ENCODE results near the gene SEMA4D. TPM values are rescaled to one million over a fixed set of nuclear protein-coding genes. Genes with fewer than 3 reads are reported as not detected.

The SEMA4D gene
- total RNA-seq, 1 experiment from 2014 or later, result 4.5 TPM

DNA sequence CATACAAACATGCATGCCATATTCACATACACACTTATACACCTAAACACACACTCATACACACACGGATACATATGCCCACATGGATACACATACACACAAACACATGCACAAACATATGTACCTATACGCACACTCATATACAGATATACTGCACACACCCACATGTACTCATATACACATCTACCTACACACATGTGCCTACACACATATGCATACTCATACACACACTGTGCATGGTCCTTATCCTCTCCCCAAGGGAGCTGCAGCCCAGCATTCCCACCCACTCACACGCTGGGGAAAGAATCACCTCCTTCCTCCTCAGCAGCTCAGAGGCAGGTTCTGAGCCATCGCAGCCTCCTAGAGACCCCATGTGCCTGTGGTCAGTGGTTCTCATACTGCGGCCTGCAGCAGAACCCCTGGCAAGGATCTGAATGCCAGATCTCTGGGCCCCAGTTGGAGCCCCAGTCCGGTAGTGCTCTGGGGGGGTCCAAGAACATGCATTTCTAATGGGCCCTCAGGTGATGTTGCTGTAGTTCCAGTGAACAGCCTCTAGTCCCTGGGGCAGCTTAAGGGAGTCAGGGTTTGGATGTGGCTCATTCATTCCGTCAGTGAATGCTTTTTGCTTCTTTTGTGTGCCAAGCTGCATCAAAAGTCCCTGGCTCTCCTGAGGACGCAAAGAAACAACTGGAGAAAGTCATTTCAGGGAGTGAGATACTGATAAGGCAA, 39.0 kb downstream of the SEMA4D start:
- in situ Hi-C loops (cut with HindIII; ENCODE audit: low pct_unique_long_range_greater_than_20kb, low sequenced_read_pairs), result no loop called here
- DNase-seq (ENCODE audit: low read depth), result no peak

DNA sequence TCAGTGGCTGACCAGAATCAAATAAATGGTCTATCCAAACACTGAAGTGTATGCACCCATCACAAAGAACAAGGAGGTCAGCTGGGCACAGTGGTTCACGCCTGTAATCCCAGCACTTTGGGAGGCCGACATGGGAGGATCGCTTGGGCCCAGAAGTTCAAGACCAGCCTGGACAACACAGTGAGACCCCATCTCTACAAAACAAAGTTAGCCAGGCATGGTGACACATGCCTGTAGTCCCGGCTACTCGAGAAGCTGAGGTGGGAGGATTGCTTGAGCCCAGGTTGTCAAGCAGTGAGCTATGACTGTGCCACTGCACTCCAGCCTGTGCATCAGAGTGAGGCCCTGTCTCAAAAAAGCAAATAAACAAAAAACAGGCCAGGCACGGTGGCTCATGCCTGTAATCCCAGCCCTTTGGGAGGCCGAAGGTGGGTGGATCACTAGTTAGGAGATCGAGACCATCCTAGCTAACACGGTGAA, 40.5 kb downstream of the SEMA4D start:
- DNase-seq (ENCODE audit: low read depth), result peak; percentile 50
- in situ Hi-C loops (cut with HindIII; ENCODE audit: low pct_unique_long_range_greater_than_20kb, low sequenced_read_pairs), result no loop called here

DNA sequence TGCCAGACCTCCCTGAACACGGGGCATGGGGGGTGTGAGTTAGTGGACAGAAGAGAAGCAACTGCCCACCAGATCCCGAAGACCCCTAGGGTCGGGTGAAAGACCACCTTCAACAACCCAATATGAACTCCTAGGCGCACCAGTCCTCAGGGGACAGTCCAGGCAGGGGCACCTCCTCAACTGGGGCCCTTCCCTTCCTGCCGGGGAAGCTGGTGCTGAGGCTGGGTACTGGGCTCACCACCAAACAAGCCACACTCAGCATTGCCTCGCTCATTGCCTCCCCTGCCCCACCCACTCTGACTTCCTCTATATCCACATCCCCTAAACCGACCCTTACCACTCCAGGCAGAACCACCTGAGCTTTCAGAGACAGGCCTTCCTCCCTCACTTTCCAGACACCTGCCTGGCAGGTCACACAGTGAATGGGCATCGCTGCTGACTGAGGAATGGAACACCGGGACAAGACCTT, 42.5 kb downstream of the SEMA4D start:
- in situ Hi-C loops (cut with HindIII; ENCODE audit: low pct_unique_long_range_greater_than_20kb, low sequenced_read_pairs), result no loop called here
- no peak for DNase-seq (ENCODE audit: low read depth)

DNA sequence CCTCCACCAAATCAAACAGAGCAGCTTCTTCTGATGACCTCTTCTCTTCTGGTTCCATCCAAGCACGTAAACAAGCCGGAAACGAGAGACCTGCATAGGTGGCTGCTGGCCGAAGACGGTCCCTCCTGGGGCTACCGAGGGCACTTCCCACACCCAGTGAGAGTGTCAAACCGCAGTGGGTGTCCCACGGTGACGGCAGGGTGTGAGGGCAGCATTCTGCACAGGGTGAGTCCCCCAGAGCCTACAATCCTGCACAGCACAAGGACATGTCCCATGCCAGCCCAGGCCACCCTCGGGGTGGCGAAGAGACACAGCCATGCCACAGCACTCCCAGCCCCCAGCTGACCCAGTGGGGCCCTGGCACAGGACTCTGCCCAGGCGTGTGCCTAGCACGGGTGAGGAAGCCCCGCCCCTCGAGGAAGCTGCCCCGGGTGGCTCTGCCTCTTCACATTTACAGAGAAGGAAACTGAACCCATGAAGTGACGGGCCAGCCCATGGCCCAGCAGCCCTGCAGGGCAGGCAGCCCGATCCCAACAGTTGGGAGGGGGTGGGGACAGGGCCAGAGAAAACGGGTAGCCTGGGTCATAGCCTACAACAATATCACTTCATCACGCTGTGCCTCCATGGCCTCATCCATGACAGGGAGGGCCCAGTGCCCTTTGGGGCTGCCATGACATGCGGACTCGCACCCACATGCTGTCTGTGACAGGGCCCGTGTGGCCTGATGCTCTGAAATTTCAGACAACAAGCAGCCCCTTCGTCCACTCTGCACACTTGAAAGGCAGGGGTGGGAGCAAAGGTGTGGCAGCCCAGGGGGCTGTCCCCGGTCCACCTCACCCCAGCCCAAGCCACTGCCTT, 43.2 kb downstream of the SEMA4D start:
- in situ Hi-C loops (cut with HindIII; ENCODE audit: low pct_unique_long_range_greater_than_20kb, low sequenced_read_pairs), result no loop called here
- no peak for DNase-seq (ENCODE audit: low read depth)

DNA sequence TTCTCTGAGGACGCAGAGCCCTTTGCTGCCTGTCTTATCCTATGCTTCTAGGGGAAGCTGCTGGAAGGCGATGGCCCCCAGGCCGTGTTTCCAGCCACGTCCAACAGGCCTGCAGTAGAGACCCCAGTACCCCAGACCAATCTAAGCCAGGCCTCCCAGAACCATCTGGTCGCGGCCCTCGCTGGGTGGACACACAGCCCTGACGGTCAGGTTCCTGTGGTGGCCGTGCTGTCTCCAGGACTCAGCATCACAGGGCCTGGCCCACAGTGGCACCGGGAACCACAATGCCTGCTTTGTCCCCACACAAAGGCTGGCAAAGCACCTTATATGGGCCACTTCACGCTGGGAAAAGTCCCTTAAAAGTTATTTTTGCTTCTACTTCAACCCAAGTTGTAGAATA, 44.5 kb downstream of the SEMA4D start:
- in situ Hi-C loops (cut with HindIII; ENCODE audit: low pct_unique_long_range_greater_than_20kb, low sequenced_read_pairs), result no loop called here
- DNase-seq (ENCODE audit: low read depth), result no peak

DNA sequence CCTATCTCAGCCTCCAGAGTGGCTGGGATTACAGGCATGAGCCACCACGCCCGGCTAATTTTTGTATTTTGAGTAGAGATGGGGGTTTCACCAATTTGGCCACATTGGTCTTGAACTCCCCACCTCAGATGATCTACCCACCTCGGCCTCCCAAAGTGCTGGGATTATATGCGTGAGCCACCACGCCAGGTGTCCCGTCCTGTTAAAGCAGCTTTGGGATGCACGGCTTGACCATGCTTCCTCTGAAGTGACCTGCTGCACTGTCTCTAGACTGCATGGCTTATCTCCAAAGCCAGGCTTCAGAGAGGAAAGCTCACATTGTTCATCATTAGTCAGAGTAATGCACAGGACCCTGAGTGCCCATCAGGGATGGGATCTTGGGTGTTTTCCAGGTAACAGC, 45.4 kb downstream of the SEMA4D start:
- in situ Hi-C loops (cut with HindIII; ENCODE audit: low pct_unique_long_range_greater_than_20kb, low sequenced_read_pairs), result no loop called here
- DNase-seq (ENCODE audit: low read depth), result no peak

DNA sequence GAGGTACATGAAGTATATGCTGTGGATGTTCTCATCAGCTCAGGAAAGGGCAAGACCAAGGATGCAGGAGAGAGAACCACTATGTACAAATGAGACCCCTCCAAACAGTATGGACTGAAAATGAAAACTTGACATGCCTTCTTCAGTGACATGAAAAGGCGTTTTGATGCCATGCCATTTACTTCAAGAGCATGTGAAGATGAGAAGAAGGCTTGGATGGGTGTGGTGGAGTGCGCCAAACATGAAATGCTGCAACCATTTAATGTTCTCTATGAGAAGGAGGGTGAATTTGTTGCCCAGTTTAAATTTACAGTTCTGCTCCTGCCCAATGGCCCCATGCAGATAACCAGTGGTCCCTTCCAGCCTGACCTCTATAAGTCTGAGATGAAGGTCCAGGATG, 47.7 kb downstream of the SEMA4D start:
- no peak for DNase-seq (ENCODE audit: low read depth)
- in situ Hi-C loops (cut with HindIII; ENCODE audit: low pct_unique_long_range_greater_than_20kb, low sequenced_read_pairs), result no loop called here

DNA sequence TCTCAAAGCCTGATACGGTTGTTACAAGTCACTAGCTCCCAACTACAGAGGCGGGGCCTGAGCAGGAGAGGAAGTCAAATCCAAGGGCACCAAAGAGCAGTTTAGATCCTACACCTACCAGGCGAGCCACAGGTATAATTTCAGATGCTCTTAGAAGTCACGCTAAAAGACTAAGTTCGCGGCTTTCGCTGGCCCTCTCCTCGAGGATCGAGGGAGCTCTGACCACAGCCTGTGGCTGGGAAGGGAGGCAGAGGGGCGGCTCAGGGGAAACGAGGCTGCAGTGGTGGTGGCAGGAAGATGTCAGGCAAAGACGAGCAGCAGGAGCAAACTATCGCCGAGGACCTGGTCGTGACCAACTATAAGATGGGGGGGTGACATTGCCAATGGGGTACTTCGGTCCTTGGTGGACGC, 48.6 kb downstream of the SEMA4D start:
- DNase-seq (ENCODE audit: low read depth), result no peak
- in situ Hi-C loops (cut with HindIII; ENCODE audit: low pct_unique_long_range_greater_than_20kb, low sequenced_read_pairs), result no loop called here

DNA sequence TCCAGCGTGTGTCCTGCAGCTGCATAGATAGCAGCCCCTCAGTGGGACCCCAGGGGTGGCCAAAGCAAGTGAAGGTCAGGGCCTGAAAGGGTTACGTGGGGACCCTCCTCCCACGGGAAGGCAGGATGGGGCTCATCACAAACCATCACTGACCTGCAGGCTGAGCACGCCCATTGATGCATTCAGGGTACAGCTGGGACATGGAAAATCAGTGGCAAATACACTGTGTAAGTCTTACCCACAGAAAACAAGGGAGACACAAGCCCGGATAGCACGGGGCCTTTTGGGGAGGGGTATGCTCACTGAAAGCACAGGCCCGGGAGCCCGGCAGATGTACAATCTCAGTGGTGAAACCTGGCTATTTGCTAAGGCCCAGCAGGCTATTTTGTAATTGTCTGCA, 49.1 kb downstream of the SEMA4D start:
- in situ Hi-C loops (cut with HindIII; ENCODE audit: low pct_unique_long_range_greater_than_20kb, low sequenced_read_pairs), result no loop called here
- DNase-seq (ENCODE audit: low read depth), result no peak

DNA sequence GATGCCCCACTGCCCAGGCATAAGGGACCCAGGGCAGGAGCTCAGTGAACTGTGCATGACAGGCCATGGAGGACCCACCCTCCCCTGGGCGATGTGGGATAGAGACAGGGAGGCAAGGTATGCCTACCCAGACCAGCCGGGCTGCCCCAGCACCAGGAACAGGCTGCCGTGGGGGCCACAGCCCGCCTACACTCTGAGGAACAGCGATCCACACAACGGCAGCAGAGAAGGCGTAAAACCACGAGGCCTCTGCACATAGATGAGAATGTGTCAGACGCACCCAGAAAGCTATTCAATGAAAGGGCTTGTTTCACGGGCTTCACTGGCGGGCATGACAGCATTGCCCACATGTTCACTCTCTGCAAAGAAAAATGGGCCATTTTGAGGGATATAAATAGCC, 49.5 kb downstream of the SEMA4D start:
- in situ Hi-C loops (cut with HindIII; ENCODE audit: low pct_unique_long_range_greater_than_20kb, low sequenced_read_pairs), result no loop called here
- DNase-seq (ENCODE audit: low read depth), result no peak

DNA sequence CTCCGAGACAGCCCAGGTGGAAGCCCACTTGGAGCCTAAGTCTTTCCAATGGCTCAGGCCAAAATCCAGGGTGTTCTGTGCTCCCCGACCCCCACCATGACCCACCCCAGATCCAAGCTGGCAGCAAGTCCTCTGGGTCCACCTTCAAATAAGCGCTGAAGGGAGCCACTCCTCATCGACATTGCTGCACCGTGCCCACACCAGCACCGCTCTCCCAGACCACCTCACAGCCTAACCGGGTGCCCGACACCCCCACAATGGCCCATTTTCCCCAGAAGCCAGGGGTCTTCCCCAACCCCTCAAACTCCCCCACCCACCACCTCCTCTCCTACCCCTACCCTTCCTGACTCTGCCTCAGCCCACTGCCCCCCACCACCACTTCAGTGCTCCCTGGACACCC, 50.5 kb downstream of the SEMA4D start:
- in situ Hi-C loops (cut with HindIII; ENCODE audit: low pct_unique_long_range_greater_than_20kb, low sequenced_read_pairs), result no loop called here
- no peak for DNase-seq (ENCODE audit: low read depth)

DNA sequence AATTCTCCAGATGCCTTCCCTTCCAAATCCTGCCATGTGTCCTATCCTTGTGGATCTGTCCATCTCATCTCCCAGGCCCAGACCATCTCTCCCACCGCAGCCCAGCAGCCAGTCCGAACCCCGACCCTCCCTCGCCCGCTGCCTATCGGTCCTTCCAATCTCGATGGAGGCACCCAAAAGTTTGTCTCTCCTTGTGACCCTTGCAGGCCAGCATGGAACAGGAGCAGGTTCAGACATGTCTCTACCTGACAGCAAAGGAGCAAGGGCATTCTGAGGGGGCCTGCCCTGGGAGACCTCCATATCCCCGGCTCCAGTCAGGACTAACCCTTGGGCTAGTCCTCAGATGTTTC, 51.0 kb downstream of the SEMA4D start:
- in situ Hi-C loops (cut with HindIII; ENCODE audit: low pct_unique_long_range_greater_than_20kb, low sequenced_read_pairs), result no loop called here
- DNase-seq (ENCODE audit: low read depth), result no peak

DNA sequence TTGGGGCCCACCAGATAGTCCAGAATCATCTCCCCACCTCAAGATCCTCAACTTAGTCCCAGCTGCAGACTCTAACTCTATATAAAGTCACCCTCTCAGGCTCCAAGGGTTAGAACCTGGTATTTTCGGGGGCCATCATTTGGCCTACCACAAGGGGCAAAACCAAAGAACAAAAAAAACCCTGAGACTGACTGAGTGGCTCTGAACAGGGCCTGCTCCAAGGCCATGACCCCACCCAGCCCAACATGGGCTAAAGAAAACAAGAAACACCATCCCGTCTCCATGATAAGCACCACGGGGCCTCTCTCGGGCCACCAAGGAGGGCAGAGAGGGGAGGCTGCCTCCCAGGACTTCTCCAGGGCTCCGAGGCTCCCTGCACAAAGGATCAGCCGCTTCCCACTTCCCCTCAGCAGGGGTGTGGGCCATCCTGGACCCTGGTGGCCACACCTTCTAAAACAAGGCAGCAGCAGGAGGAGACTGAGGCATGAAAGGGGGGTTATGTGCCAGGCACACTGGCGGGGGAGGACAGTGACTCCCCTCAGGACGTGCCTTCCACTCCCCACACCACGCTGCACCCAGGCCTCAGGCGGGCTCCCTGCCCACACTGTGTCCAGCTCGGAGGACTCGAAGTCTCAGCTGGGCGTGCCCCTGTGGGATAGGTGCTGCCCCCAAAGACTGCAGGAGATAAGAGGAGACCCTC, 51.5 kb downstream of the SEMA4D start:
- in situ Hi-C loops (cut with HindIII; ENCODE audit: low pct_unique_long_range_greater_than_20kb, low sequenced_read_pairs), result no loop called here

DNA sequence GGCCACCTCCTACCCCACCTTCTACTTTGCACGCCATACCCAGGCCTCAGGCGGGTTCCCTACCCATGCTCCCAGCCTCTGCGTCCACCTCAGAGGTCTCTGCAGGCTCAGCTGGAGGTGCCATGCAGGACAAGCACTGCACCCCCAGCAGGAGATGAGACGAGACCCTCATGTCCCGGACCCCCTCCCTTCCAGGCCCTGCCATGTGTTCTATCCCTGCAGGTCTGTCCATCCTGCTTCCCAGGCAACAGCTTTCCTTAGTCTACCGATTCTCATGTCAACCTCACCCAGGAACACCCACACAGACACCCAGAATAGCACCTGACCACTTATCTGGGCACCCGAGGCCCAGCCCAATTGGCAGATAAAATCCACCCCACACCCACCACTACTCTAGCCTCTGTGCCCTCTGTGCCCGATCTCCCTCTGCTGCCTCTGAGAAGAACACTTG, 52.1 kb downstream of the SEMA4D start:
- DNase-seq (ENCODE audit: low read depth), result no peak
- in situ Hi-C loops (cut with HindIII; ENCODE audit: low pct_unique_long_range_greater_than_20kb, low sequenced_read_pairs), result no loop called here

More for the DNA sequence above, 51.5 kb downstream of the SEMA4D start:
- no peak for DNase-seq (ENCODE audit: low read depth)

DNA sequence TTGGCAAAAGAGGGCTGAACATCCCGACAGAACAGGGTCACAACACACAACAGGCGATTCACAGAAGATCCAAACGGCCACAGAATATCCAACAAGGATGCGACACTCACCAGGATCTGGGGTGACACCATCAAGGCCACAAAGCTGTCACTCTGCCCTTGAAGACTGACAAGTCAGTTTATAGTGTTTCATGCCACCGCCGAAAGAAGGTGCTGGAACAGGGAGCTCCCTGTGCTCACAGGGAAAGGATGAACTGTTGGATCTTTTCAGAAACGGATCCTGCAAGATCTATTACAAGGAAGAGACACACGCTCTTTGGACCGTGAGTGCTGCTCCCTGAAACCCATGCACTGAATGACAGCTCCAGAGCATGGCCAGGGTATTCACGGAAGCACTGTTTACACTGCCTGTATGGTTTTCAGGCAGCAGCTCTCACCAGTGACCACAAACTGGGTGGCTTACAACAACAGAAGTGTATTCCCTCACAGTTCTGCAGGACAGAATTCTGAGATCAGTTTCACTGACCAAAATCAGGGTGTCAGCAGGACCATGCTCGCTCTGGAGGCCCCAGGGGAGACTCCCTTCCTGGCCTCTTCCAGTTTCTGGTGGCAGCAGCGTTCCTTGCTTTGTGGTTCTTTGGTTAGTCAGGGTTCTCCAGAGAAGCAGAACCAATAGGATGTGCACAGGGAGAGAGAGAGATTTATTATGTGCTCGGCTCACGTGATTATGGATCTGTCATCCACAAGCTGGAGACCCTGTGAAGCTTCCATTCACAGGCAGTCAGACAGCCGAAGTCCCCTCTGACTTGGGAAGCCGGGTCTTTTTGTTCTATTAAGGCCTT, 52.8 kb downstream of the SEMA4D start:
- in situ Hi-C loops (cut with HindIII; ENCODE audit: low pct_unique_long_range_greater_than_20kb, low sequenced_read_pairs), result no loop called here
- DNase-seq (ENCODE audit: low read depth), result no peak

DNA sequence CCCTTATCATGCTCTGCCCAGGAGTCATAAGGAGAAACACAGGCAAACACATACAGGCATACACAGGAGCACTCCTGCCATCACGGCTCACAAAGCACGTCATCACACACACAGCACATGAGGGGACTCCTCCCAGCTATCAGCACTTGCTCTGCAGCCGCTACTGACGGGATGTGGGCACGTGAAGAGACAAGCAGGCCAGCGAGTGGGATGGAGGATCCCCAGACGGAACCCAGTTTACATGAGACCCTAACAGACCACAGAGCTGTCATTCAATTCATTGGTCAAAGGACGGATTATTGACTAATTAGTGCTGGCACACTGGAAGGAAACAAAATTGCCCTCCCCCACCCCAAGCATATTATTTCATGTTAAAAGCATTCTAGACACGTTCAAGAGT, 53.6 kb downstream of the SEMA4D start:
- no peak for DNase-seq (ENCODE audit: low read depth)
- in situ Hi-C loops (cut with HindIII; ENCODE audit: low pct_unique_long_range_greater_than_20kb, low sequenced_read_pairs), result no loop called here

DNA sequence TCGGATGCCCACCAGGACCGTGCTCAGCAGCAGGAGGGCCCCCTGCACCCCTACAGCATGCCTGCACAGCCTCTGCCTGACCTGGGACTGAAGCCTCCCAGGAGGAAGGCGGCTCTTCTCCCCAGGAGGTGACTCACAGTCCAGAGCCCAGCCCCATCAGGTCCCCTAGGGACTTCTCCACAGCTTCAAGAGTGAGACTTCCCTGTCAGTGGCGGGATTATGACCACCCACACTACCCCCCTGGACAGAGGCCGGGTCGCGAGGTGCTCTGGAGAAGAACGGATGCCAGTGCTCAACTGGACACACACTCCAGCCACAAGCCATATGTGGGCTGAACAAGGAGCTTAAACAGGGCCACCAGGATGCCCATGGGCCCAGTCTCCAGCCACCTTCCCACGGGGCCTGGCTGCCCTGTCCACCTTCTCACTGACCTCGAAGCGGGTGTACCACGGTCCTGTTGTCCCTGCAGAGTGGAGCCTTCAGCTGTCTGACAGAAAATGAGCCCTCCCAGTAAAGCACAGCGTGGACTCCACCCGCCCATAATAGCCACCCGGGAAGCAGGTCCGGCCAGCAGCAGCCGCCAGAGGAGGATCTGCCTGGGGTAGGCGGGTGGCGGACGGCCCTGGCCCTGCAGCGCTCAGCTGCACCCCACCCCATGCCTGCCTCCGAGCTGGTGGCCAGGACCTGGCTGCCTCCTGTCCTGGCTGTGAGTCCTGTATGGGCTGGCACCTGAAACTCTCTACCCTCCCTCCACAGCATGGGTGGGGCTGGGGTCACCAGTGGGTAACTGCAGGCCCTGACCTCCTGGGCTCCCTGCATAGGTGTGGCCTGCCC, 54.7 kb downstream of the SEMA4D start:
- DNase-seq (ENCODE audit: low read depth), result no peak
- in situ Hi-C loops (cut with HindIII; ENCODE audit: low pct_unique_long_range_greater_than_20kb, low sequenced_read_pairs), result no loop called here

Data from Caki2 (cell line).